Epidermal melanocyte (primary cell): ENCODE measurements around the gene DOP1B.
"Not testable (repeated sequence)": the region's sequence is repeated elsewhere in the genome, so short reads cannot be mapped to it uniquely, and the experiment has no call there.

ENCODE experiments used
- DNase-seq: peaks from one replicate; pipeline ENCODE4 v3.0.0; 2011; ENCODE audit warnings: low spot score; ENCODE audit not compliant: insufficient read length

Gene DOP1B

GRCh38 chr21:36170823-36171222 is 14.2 kb downstream of the DOP1B start:
- no peak for DNase-seq

GRCh38 chr21:36171336-36171735 is 14.7 kb downstream of the DOP1B start:
- no peak for DNase-seq

- DNase-seq, result no peak
These were observed 15.2 kb downstream of the DOP1B start for GRCh38 chr21:36171741-36172331.

GRCh38 chr21:36174780-36175179 is 18.2 kb downstream of the DOP1B start:
- no peak for DNase-seq

- DNase-seq, result no peak
These were observed 19.3 kb downstream of the DOP1B start for GRCh38 chr21:36175771-36176565.

- no peak for DNase-seq
These were observed 21.7 kb downstream of the DOP1B start for GRCh38 chr21:36178349-36178748.

GRCh38 chr21:36179145-36179544 is 22.5 kb downstream of the DOP1B start:
- no peak for DNase-seq

GRCh38 chr21:36180963-36181362 is 24.3 kb downstream of the DOP1B start:
- DNase-seq, result no peak

- DNase-seq, result no peak
These were observed 26.6 kb downstream of the DOP1B start for GRCh38 chr21:36183144-36183795.

GRCh38 chr21:36184545-36184944 is 27.9 kb downstream of the DOP1B start:
- DNase-seq, result no peak

GRCh38 chr21:36185523-36185922 is 28.9 kb downstream of the DOP1B start:
- no peak for DNase-seq

GRCh38 chr21:36186081-36186480 is 29.5 kb downstream of the DOP1B start:
- DNase-seq, result no peak

GRCh38 chr21:36186506-36187399 is 30.1 kb downstream of the DOP1B start:
- no peak for DNase-seq

- DNase-seq, result no peak
These were observed 31.6 kb downstream of the DOP1B start for GRCh38 chr21:36188081-36188681.

- no peak for DNase-seq
These were observed 32.3 kb downstream of the DOP1B start for GRCh38 chr21:36188937-36189336.

GRCh38 chr21:36190736-36191135 is 34.1 kb downstream of the DOP1B start:
- DNase-seq, result no peak

GRCh38 chr21:36193200-36193599 is 36.6 kb downstream of the DOP1B start:
- DNase-seq, result no peak

- DNase-seq, result no peak
These were observed 37.4 kb downstream of the DOP1B start for GRCh38 chr21:36194024-36194423.

GRCh38 chr21:36195613-36196012 is 39.0 kb downstream of the DOP1B start:
- DNase-seq, result no peak

- no peak for DNase-seq
These were observed 42.4 kb downstream of the DOP1B start for GRCh38 chr21:36199021-36199420.

GRCh38 chr21:36199575-36199974 is 43.0 kb downstream of the DOP1B start:
- DNase-seq, result not testable (repeated sequence)
